IMR-90 (cell line): Measurements from ENCODE around the gene CCNL2.

ENCODE experiments used
- BHLHE40 ChIP-seq: fragments of 150-350 bp; IDR thresholded peaks from 2 replicates; pipeline ENCODE4 v1.6.1; 2016; ENCODE audit warnings: mild to moderate bottlenecking, low read depth, low read length
- CEBPB ChIP-seq: IDR thresholded peaks from 2 replicates; pipeline ENCODE4 v1.6.1; 2012; ENCODE audit warnings: low read depth, low read length, improper control_type of control experiment
- CTCF ChIP-seq: conservative IDR thresholded peaks from 2 replicates; pipeline ENCODE4 v1.5.1; 2012; ENCODE audit warnings: mild to moderate bottlenecking, low read depth, low read length, improper control_type of control experiment
- ELK1 ChIP-seq: fragments of 150-350 bp; IDR thresholded peaks from 2 replicates; pipeline ENCODE4 v1.6.1; 2016; ENCODE audit warnings: low read depth, mild to moderate bottlenecking, low read length, moderate library complexity, borderline replicate concordance
- FOS ChIP-seq: fragments of 150-350 bp; IDR thresholded peaks from 2 replicates; pipeline ENCODE4 v1.6.1; 2016; ENCODE audit warnings: low read depth, low read length
- MAZ ChIP-seq: IDR thresholded peaks from 2 replicates; pipeline ENCODE4 v1.6.1; 2012; ENCODE audit warnings: low read depth, mild to moderate bottlenecking, low read length, improper control_type of control experiment, moderate library complexity, borderline replicate concordance
- MXI1 ChIP-seq: IDR thresholded peaks from 2 replicates; pipeline ENCODE4 v1.6.1; 2012; ENCODE audit warnings: low read depth, mild to moderate bottlenecking, low read length, moderate library complexity, borderline replicate concordance
- NFE2L2 ChIP-seq: fragments of 150-350 bp; IDR thresholded peaks from 2 replicates; pipeline ENCODE4 v1.6.1; 2016; ENCODE audit warnings: low read depth, mild to moderate bottlenecking, low read length
- POLR2A ChIP-seq: IDR thresholded peaks from 2 replicates; pipeline ENCODE4 v1.6.1; 2012; ENCODE audit warnings: mild to moderate bottlenecking, low read depth, low read length
- RAD21 ChIP-seq: IDR thresholded peaks from 2 replicates; pipeline ENCODE4 v1.6.1; 2012; ENCODE audit warnings: low read length, improper control_type of control experiment
- RCOR1 ChIP-seq: IDR thresholded peaks from 2 replicates; pipeline ENCODE4 v1.6.1; 2012; ENCODE audit warnings: mild to moderate bottlenecking, low read length, improper control_type of control experiment; ENCODE audit not compliant: insufficient replicate concordance
- RFX5 ChIP-seq: IDR thresholded peaks from 2 replicates; pipeline ENCODE4 v1.8.0; 2012; ENCODE audit warnings: low read depth, mild to moderate bottlenecking, low read length, moderate library complexity
- SMC3 ChIP-seq: fragments of 150-350 bp; IDR thresholded peaks from 2 replicates; pipeline ENCODE4 v1.6.1; 2016; ENCODE audit warnings: low read depth, mild to moderate bottlenecking, antibody characterized with exemption, low read length, moderate library complexity
- TF ChIP-seq, protein P1 (sequence below): fragments of 150-350 bp; IDR thresholded peaks from 2 replicates; pipeline ENCODE4 v1.6.1; 2017; ENCODE audit warnings: mild to moderate bottlenecking, antibody characterized with exemption, low read length, low read depth

DNA sequence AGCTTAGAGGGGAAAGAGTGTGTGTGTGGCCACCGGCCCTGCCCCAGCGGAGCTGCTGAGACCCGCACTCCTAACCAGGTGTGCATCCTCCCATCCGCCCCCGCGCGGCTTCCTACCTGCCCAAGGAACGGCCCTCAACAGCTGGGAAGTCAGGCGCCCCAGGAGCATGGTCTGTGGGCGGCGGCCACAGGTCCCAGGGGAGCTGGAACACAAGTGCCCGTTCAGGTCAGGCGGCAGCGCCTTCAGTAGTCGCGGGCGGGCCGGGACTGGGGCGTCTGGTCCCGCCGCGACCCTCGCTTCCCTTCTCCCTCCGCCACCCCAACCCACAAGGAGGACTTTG lies 24.6 kb downstream of the CCNL2 start:
- no peak for TF ChIP-seq RCOR1
- no peak for TF ChIP-seq CTCF
- TF ChIP-seq, protein P1, sequence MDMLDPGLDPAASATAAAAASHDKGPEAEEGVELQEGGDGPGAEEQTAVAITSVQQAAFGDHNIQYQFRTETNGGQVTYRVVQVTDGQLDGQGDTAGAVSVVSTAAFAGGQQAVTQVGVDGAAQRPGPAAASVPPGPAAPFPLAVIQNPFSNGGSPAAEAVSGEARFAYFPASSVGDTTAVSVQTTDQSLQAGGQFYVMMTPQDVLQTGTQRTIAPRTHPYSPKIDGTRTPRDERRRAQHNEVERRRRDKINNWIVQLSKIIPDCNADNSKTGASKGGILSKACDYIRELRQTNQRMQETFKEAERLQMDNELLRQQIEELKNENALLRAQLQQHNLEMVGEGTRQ, result no peak
- TF ChIP-seq POLR2A, result no peak
- TF ChIP-seq CEBPB, result no peak
- TF ChIP-seq RFX5, result no peak
- no peak for TF ChIP-seq NFE2L2
- no peak for TF ChIP-seq RAD21
- no peak for TF ChIP-seq ELK1
- no peak for TF ChIP-seq MAZ
- no peak for TF ChIP-seq FOS
- no peak for TF ChIP-seq SMC3
- no peak for TF ChIP-seq MXI1
- TF ChIP-seq BHLHE40, result no peak
